ENCODE data around the gene CAMSAP1. TPM values are rescaled to one million over a fixed set of nuclear protein-coding genes. Genes with fewer than 3 reads are reported as not detected.

Gene CAMSAP1
- total RNA-seq, 4 donors from 2014 or later, result 32.2 to 46.1 (median 34.0) TPM

- intact Hi-C loops (cut with DNase I; ENCODE audit: low total_unique reads), result no loop called here
- H3K4me3 ChIP-seq (ENCODE audit: low read depth, poor library complexity, severe bottlenecking), result no peak overlapping the region
- no peak for DNase-seq (ENCODE audit: low spot score in 2 of 2)
- TF ChIP-seq POLR2A (IDR thresholded peaks at IDR 0.05) (no peak), CTCF (IDR thresholded peaks at IDR 0.05) (no peak)
- 95 to 96% methylated on average over 31 to 33 of the region's 33 CpGs for WGBS, 2 donors
These were observed 23.4 kb upstream of the CAMSAP1 start for GRCh38 chr9:135930446-135931345.

- no peak for DNase-seq (ENCODE audit: low spot score in 2 of 2)
- intact Hi-C loops (cut with DNase I; ENCODE audit: low total_unique reads), result no loop called here
These were observed 22.5 kb upstream of the CAMSAP1 start for GRCh38 chr9:135929656-135930445.

GRCh38 chr9:135928731-135929655, 21.6 kb upstream of the CAMSAP1 start:
- 89 to 90% methylated on average over 19 to 23 of the region's 27 CpGs for WGBS, 2 donors
- TF ChIP-seq CTCF (IDR thresholded peaks at IDR 0.05) (no peak), POLR2A (IDR thresholded peaks at IDR 0.05) (no peak)
- no peak for DNase-seq (ENCODE audit: low spot score in 2 of 2)
- intact Hi-C loops (cut with DNase I; ENCODE audit: low total_unique reads), result no loop called here
- H3K4me3 ChIP-seq (ENCODE audit: low read depth, poor library complexity, severe bottlenecking), result no peak overlapping the region

More at GRCh38 chr9:135929656-135930445, 22.5 kb upstream of the CAMSAP1 start:
- 77% methylated on average over 17 to 19 of the region's 21 CpGs for WGBS, 2 donors
- no peak for TF ChIP-seq CTCF (IDR thresholded peaks at IDR 0.05)
- no peak for TF ChIP-seq POLR2A (IDR thresholded peaks at IDR 0.05)
- no peak overlapping the region for H3K4me3 ChIP-seq (ENCODE audit: low read depth, poor library complexity, severe bottlenecking)

DNA sequence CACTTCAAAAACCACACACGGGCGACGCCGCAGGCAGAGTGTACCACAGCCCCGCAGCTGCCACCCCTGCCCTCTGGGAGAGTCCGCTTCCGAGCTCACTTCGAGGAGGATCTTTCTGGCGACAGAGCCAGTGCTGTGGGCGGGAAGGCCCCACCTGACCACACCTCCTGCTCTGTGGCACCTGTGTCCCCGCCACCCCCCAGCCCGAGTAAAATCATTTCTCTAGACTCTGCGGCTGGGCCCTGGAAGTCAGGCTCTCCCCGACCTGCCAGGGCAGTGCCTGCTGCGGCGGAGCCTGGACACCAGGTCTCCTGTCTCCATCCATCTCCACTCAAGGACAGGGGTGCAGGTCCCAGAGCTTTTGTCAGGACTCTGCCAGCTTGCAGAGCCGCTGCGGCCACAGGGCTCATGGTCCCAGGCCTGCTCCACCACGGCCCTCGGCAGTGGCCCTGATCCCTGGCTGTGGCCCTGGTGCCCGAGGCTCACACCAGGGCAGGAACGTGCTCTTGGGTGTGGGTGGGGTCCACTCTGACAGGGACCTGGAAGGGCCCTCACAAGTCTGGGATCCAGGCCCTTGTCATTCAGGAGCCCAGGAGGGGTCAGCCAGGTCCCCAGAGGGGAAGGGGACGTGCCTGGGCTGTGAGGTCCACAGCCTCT, 20.9 kb upstream of the CAMSAP1 start:
- no peak for TF ChIP-seq CTCF (IDR thresholded peaks at IDR 0.05)
- TF ChIP-seq POLR2A (IDR thresholded peaks at IDR 0.05), result no peak
- DNase-seq (ENCODE audit: low spot score in 2 of 2), result no peak
- WGBS, 2 donors, result 64 to 86% methylated on average over 10 to 19 of the region's 23 CpGs
- no peak overlapping the region for H3K4me3 ChIP-seq (ENCODE audit: low read depth, poor library complexity, severe bottlenecking)
- intact Hi-C loops (cut with DNase I; ENCODE audit: low total_unique reads), result no loop called here

All from lower leg skin (tissue), 4 donors.